Choroid plexus epithelial cell (primary cell): Measurements from ENCODE around the gene RAMP2.

Experiments
- DNase-seq: peaks from one replicate; pipeline ENCODE4 v3.0.0-alpha.2; 2010; ENCODE audit warnings: low read depth
- H3K4me3 ChIP-seq: 2 replicates; pipeline ENCODE4 v1.5.1; 2011; ENCODE audit warnings: low read depth, mild to moderate bottlenecking, control low read depth, low read length, moderate library complexity
- TF ChIP-seq, protein P1 (sequence below): conservative IDR thresholded peaks from 2 replicates; pipeline ENCODE4 v1.5.1; 2011; ENCODE audit warnings: low read depth, mild to moderate bottlenecking, control low read depth, inconsistent platforms, low read length, moderate library complexity

RAMP2 gene

DNA sequence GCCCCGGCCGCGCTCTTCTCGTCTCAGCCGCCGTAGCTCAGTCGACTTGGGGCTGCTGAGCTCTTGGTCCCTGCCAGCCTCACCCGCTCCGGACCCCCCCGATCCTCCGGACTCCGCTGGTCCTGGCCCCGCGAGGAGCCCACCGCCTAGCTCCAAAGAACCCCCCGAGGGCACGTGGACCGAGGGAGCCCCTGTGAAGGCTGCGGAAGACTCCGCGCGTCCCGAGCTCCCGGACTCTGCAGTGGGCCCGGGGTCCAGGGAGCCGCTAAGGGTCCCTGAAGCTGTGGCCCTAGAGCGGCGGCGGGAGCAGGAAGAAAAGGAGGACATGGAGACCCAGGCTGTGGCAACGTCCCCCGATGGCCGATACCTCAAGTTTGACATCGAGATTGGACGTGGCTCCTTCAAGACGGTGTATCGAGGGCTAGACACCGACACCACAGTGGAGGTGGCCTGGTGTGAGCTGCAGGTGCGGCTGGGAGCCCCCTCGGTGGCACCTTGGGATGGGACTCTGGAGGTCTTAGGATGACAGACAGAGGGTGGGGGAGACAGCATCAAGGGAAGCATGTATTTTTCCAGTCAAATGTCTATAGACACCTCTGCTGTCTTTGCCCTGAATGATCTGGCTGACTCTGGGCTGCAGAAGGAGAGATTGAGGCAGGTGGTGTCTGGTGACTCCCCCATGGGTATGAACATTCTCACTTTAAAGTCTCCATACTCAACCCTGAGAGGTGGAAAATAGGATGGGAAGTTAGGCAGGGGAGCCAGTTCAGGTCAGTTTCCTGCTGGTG, 20.0 kb downstream of the RAMP2 start:
- TF ChIP-seq, protein P1, sequence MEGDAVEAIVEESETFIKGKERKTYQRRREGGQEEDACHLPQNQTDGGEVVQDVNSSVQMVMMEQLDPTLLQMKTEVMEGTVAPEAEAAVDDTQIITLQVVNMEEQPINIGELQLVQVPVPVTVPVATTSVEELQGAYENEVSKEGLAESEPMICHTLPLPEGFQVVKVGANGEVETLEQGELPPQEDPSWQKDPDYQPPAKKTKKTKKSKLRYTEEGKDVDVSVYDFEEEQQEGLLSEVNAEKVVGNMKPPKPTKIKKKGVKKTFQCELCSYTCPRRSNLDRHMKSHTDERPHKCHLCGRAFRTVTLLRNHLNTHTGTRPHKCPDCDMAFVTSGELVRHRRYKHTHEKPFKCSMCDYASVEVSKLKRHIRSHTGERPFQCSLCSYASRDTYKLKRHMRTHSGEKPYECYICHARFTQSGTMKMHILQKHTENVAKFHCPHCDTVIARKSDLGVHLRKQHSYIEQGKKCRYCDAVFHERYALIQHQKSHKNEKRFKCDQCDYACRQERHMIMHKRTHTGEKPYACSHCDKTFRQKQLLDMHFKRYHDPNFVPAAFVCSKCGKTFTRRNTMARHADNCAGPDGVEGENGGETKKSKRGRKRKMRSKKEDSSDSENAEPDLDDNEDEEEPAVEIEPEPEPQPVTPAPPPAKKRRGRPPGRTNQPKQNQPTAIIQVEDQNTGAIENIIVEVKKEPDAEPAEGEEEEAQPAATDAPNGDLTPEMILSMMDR, result no peak
- no peak for DNase-seq
- H3K4me3 ChIP-seq, result peak overlapping the region; percentile 64

DNA sequence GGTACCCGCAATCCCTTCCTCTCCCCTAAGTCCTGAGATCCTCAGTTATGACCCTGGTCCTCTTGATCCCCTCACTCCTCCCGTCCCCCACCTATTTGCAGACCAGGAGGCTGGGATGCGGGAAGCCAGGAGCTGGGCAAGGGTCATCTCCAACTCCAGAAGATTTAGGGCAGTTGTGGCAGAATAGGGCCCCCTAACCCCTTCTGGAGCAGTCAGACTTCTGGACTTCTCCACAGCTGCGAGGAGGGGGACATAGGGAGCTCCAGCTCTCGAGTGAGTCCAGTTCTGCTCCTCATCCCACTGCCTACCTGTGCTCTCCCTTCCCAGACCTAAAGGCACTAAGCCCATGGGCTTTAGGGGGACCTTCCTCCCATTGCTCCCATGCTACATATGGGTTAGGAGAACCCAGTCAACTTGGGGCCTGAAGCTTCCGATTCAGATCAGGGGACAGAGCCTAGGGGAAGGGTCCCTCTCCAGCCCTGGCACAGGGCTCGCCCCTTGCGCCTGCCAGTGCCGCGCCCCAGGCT, 20.7 kb downstream of the RAMP2 start:
- H3K4me3 ChIP-seq, result peak overlapping the region; percentile 64

DNA sequence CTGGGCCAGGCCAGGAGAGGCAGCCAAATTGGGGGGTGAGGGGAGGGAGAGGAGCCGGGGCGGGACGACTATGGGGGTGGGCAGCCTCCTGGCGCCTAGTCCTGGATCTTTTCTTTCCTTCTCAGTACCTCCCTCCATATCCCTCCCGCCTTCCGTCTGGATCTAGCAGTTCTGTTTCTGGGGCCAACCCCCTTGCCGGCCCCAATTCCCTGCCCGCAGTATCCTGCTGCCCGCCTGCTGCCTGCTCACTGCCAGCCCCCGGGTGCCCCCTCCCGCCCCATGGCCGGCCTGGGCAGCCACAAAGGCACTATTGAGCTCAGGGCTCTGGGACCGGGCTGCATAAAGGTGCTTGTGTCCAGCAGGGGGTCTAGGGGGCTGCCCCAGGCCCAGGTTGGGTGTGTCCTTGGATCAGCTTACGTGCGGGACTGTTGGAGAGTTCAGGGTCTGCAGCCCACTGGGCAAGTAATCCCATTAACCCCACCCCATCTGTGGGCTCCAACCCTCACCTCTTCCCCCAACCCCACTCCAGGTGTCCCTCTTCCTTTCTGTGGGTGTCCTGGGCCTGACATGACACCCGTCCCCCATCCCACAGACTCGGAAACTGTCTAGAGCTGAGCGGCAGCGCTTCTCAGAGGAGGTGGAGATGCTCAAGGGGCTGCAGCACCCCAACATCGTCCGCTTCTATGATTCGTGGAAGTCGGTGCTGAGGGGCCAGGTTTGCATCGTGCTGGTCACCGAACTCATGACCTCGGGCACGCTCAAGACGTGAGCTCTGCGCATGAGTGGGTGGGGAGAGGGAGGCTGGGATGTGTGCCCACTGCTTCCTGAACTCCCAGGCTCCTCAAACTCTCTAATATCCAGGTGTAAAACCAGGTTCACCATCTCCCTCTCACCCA, 21.4 kb downstream of the RAMP2 start:
- TF ChIP-seq, protein P1, result no peak
- peak overlapping the region; percentile 64 for H3K4me3 ChIP-seq
- no peak for DNase-seq

More for the DNA sequence above, 20.7 kb downstream of the RAMP2 start:
- no peak for DNase-seq
- TF ChIP-seq, protein P1, result no peak

DNA sequence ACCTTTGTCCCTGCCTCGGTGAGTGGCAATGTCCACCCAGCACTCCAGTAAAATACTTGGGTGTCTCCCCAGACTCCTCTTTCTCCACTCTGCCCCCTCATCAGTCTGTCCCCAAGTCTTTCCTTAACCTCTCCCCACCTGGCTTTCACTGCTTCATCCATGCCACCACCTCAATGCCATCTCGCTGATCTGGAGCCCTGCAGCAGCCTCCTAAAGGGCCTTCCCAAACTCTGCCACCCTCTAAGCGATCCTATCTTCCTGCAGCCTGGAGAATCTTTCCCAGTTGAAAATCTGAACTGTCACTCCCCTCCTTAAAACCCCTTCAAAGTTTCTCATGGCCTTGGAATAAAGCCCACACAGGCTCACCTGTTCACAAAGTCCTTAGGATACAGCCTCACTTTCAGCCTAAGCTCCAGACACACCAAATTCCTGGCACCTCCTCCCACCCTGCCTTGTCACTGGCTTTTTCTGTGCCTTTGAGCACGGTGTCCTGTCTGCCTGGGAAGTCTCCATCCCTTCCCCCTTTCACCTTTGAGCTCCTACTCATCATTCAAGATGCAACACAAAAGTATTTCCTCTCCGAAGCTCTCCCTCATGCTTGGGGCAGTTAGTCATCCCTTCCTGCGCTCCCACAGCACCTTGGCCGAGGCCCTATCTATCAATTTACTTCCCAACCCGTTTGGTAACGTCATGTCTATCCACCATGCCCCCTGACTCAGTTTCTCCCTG, 22.2 kb downstream of the RAMP2 start:
- DNase-seq, result peak; percentile 77
- TF ChIP-seq, protein P1, result no peak

DNA sequence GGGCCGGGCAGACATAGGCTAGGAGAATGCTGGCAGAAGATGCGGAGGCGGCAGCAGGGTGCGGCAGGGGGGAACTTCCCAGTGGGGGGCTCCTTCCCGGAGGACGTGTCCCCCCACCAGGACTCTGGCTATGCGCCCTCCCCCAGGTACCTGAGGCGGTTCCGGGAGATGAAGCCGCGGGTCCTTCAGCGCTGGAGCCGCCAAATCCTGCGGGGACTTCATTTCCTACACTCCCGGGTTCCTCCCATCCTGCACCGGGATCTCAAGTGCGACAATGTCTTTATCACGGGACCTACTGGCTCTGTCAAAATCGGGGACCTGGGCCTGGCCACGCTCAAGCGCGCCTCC, 22.7 kb downstream of the RAMP2 start:
- no peak overlapping the region for H3K4me3 ChIP-seq
- DNase-seq, result no peak

More for the DNA sequence above, 22.2 kb downstream of the RAMP2 start:
- no peak overlapping the region for H3K4me3 ChIP-seq

DNA sequence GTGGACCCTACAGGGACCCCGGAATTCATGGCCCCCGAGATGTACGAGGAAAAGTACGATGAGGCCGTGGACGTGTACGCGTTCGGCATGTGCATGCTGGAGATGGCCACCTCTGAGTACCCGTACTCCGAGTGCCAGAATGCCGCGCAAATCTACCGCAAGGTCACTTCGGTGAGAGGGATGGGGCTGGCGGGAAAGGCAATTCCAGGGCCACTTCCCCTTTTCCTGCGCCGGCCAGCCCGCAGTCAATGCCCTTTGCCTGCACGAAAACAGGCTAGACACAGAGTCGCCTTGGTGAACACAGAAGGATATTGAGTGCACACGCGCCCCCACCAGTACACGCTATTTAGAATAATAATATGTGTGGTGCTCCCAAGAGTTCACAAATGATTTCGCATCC, 23.4 kb downstream of the RAMP2 start:
- TF ChIP-seq, protein P1, result no peak
- H3K4me3 ChIP-seq, result peak overlapping the region; percentile 3

More for the DNA sequence above, 22.7 kb downstream of the RAMP2 start:
- TF ChIP-seq, protein P1, result no peak

More for the DNA sequence above, 23.4 kb downstream of the RAMP2 start:
- DNase-seq, result no peak
